B cell (primary cell): ENCODE data around the gene DLD. TPM values are rescaled to one million over a fixed set of nuclear protein-coding genes. Genes with fewer than 3 reads are reported as not detected.

ENCODE experiments used
- ATAC-seq: fragments of 200-7000 bp; cut with Tn5 transposase; one replicate; pipeline ENCODE4 v1.10.0; 2021; ENCODE audit warnings: low read depth, mild to moderate bottlenecking, moderate number of reproducible peaks, moderate library complexity
- CTCF ChIA-PET: fragments of 350-600 bp; sonication (Branson Sonifier 250); formaldehyde crosslinking; loops from one replicate; lab custom pipeline; 2021; ENCODE audit warnings: antibody characterized with exemption, inconsistent platforms; lab: Charles Lee
- POLR2A ChIA-PET: fragments of 350-600 bp; sonication (Branson Sonifier 250); formaldehyde crosslinking; loops from one replicate; lab custom pipeline; 2021; ENCODE audit warnings: antibody characterized with exemption; lab: Charles Lee
- DNase-seq: peaks from one replicate; pipeline ENCODE4 v3.0.0; 2013
- H2AFZ ChIP-seq: 2 replicates; pipeline ENCODE4 v1.6.1; 2012; ENCODE audit warnings: mild to moderate bottlenecking, low read depth, low read length; ENCODE audit not compliant: insufficient read depth, poor library complexity, severe bottlenecking
- H3K27ac ChIP-seq, 2 donors: 1 replicate in 1 of 2; 2 replicates in 1 of 2; pipeline ENCODE4 v1.5.1; 2012 to 2013; ENCODE audit warnings: low read length in 2 of 2, mild to moderate bottlenecking in 2 of 2, moderate library complexity in 1 of 2
- H3K27me3 ChIP-seq, 4 experiments: fragments of 200-600 bp in 1 of 4; sonication (generic) in 1 of 4; replicated peaks in 1 of 4; 1 replicate in 2 of 4; 2 replicates in 2 of 4; pipeline versions ENCODE4 v1.6.1 to v1.7.0; 2013 to 2016; ENCODE audit warnings: low read length in 3 of 4, mild to moderate bottlenecking in 2 of 4, mixed read lengths in 1 of 4, moderate library complexity in 1 of 4; ENCODE audit not compliant: insufficient read depth in 4 of 4, control insufficient read depth in 3 of 4; ENCODE audit errors: control extremely low read depth in 1 of 4
- H3K36me3 ChIP-seq, 2 experiments: replicated peaks in 1 of 2; 1 replicate in 1 of 2; 2 replicates in 1 of 2; pipeline versions ENCODE4 v1.6.1 to v1.7.1; 2013; ENCODE audit warnings: low read length in 1 of 2; ENCODE audit not compliant: insufficient read depth in 2 of 2, control insufficient read depth in 1 of 2; ENCODE audit errors: control extremely low read depth in 1 of 2, extremely low read depth in 1 of 2
- H3K4me1 ChIP-seq, 2 donors: fragments of 200-600 bp in 1 of 2; sonication (generic) in 1 of 2; 1 replicate in 1 of 2; 2 replicates in 1 of 2; pipeline versions ENCODE4 v1.5.1 to v1.6.1; 2013 to 2017; ENCODE audit warnings: low read length in 2 of 2; ENCODE audit not compliant: control insufficient read depth in 2 of 2, insufficient read depth in 2 of 2
- H3K4me2 ChIP-seq: replicated peaks from 2 replicates; pipeline ENCODE3; 2012; ENCODE audit warnings: mild to moderate bottlenecking, low read depth, low read length; ENCODE audit not compliant: poor library complexity, severe bottlenecking
- H3K4me3 ChIP-seq, 5 experiments: fragments of 200-600 bp in 1 of 5; sonication (generic) in 1 of 5; 1 replicate in 3 of 5; 2 replicates in 2 of 5; pipeline versions ENCODE4 v1.5.1 to v1.7.0; 2011 to 2016; ENCODE audit warnings: low read length in 4 of 5, mild to moderate bottlenecking in 4 of 5, low read depth in 2 of 5, control low read depth in 1 of 5, moderate library complexity in 1 of 5; ENCODE audit not compliant: insufficient read depth in 1 of 5; ENCODE audit errors: control extremely low read depth in 1 of 5, extremely low read depth in 1 of 5
- H3K79me2 ChIP-seq: fragments of 200-600 bp; sonication (generic); one replicate; pipeline ENCODE4 v1.6.0; 2016; ENCODE audit warnings: low read length; ENCODE audit not compliant: control insufficient read depth, insufficient read depth
- H3K9ac ChIP-seq: fragments of 200-600 bp; sonication (generic); 2 replicates; pipeline ENCODE4 v1.6.1; 2017; ENCODE audit warnings: mild to moderate bottlenecking, low read length, moderate library complexity
- H3K9me3 ChIP-seq, 3 donors: one replicate each; pipeline versions ENCODE4 v1.6.1 to v1.7.1; 2013; ENCODE audit warnings: low read length in 2 of 3; ENCODE audit not compliant: control insufficient read depth in 2 of 3, insufficient read depth in 1 of 3; ENCODE audit errors: control extremely low read depth in 1 of 3
- H4K20me1 ChIP-seq: 2 replicates; pipeline ENCODE4 v1.6.0; 2012; ENCODE audit warnings: mild to moderate bottlenecking, low read length; ENCODE audit not compliant: insufficient read depth, control insufficient read depth, poor library complexity, severe bottlenecking
- H3K27ac Mint-ChIP-seq: one replicate; pipeline ENCODE4 v1.8.0; 2021; ENCODE audit warnings: mixed read lengths
- H3K27me3 Mint-ChIP-seq: one replicate; pipeline ENCODE4 v1.8.0; 2021; ENCODE audit warnings: mixed read lengths
- H3K4me1 Mint-ChIP-seq: one replicate; pipeline ENCODE4 v1.8.0; 2021; ENCODE audit warnings: mixed read lengths
- H3K4me3 Mint-ChIP-seq: one replicate; pipeline ENCODE4 v1.8.0; 2021; ENCODE audit warnings: mixed read lengths
- H3K9me3 Mint-ChIP-seq: one replicate; pipeline ENCODE4 v1.8.0; 2022; ENCODE audit warnings: mixed read lengths; ENCODE audit not compliant: insufficient read depth
- CTCF ChIP-seq: fragments of 200-600 bp; IDR thresholded peaks from one replicate; pipeline ENCODE4 v1.8.0; 2022; ENCODE audit warnings: antibody characterized with exemption, mild to moderate bottlenecking
- EZH2 ChIP-seq: IDR thresholded peaks from 2 replicates; pipeline ENCODE4 v1.6.1; 2012; ENCODE audit warnings: borderline replicate concordance, low read depth, mild to moderate bottlenecking, moderate library complexity, low read length; ENCODE audit not compliant: insufficient read depth, poor library complexity, severe bottlenecking
- WGBS: methylation state at CpG from one replicate; pipeline ENCODE4 v1.1.5; 2013; ENCODE audit warnings: missing lambda C conversion rate; ENCODE audit not compliant: insufficient coverage; 5-methylcytosine and 5-hydroxymethylcytosine counted together
- intact Hi-C: fragments of 100-400 bp; cut with micrococcal nuclease; formaldehyde crosslinking; loops from one replicate; pipeline ENCODE4 v1.10.0; 2022
- polyA plus RNA-seq: library from polyadenylated mRNA; depleted of rRNA; stranded (reverse); fragments of >200 nt; gene quantifications from 2 replicates; pipeline ENCODE4 v1.2.3, GENCODE V29; 2012
- total RNA-seq, 2 donors: library from RNA; stranded (reverse); fragments of 120-200 nt in 1 of 2; gene quantifications; 1 replicate in 1 of 2; 2 replicates in 1 of 2; pipeline versions ENCODE4 v1.2.3 to v1.2.4, GENCODE V29; 2013 to 2022

DLD gene
- total and polyA plus RNA-seq, 2 donors (not counting 1 experiment from before 2014, with no cell fraction given) = 26.7 to 47.9 TPM

DNA sequence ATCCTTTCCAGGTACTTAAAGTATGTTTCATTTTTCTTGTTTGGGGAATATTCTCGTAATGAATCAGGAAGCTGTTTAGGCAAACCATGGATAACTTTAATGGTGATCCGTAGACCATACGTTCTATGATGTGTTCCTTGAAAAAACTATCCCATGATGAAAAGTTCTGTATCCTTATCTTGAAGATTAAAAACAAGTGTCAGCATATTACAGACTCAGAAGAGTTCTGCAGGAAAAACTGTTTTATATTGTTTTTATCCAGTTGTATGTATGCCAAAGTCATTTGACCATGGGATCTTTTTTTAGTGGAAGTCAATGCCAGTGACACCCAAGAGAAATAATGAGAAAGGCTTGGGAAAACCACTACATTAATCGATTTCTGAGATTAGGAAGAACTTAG is 52.0 kb downstream of the DLD start:
- no peaks in the 10 kb centered on the region for H3K36me3 ChIP-seq
- H3K4me1 Mint-ChIP-seq = no peaks in the 10 kb centered on the region
- WGBS = no CpG with 5 or more reads among the region's 4 CpGs
- no peak overlapping the region for H3K27ac Mint-ChIP-seq
- H3K27ac ChIP-seq = no peak overlapping the region
- DNase-seq = no peak
- no peak overlapping the region for H3K4me2 ChIP-seq
- ChIA-PET POLR2A (no interaction called here), CTCF (no interaction called here)
- no peak overlapping the region for H3K4me3 ChIP-seq
- intact Hi-C loops = no loop called here
- no peaks in the 10 kb centered on the region for H3K79me2 ChIP-seq
- H3K27me3 ChIP-seq = no peaks in the 10 kb centered on the region
- H3K9me3 Mint-ChIP-seq = no peaks in the 10 kb centered on the region
- no peaks in the 10 kb centered on the region for H4K20me1 ChIP-seq
- no peak overlapping the region for H3K9ac ChIP-seq
- no peaks in the 10 kb centered on the region for H3K9me3 ChIP-seq
- no peaks in the 10 kb centered on the region for H3K4me1 ChIP-seq
- H2AFZ ChIP-seq = no peak overlapping the region
- ATAC-seq = no peak
- H3K4me3 Mint-ChIP-seq = no peak overlapping the region
- no peaks in the 10 kb centered on the region for H3K27me3 Mint-ChIP-seq
- no peak for TF ChIP-seq EZH2
- no peak for TF ChIP-seq CTCF

DNA sequence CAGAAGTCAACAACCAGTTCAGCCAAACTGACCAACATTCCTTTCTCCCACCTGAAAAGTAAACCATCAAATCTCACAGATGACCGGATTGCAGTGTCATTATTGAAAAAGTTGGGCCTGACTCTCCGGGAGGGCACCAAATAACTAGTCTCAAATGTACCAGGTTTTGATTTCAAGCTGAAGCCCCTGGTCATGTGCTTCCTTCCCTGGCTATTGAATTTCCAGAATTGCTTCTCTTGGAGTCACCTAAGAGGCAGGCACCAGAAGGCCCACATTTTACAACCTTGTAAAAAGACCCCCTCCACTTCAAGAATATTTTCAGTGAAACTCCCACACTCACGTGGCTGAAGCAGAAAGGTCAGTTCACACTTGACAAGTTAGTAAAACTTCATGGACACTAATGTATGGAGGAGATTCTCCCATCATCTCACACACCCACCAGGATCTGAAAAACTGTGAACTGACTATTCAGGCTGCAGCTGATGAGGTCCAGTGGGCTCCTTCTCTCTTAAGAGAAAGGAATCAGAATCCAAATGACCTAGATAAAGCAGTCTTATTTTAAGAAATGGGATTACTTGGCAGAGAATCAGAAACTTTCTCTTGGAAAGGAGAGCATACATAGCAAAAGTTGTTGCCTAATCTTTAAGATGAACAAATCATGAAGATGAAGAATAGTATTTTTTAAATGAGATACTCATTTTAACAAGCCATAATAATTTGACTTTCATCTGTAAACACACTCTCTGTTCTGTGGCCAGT is 53.6 kb downstream of the DLD start:
- H3K4me1 Mint-ChIP-seq = no peaks in the 10 kb centered on the region

More for the DNA sequence above, 53.6 kb downstream of the DLD start:
- no peaks in the 10 kb centered on the region for H4K20me1 ChIP-seq
- TF ChIP-seq CTCF (no peak), EZH2 (no peak)
- CTCF ChIA-PET = no interaction called here
- no peaks in the 10 kb centered on the region for H3K79me2 ChIP-seq
- Mint-ChIP-seq H3K4me3 (no peak overlapping the region), H3K27me3 (peaks cover 4% of the 10 kb centered on the region), H3K27ac (no peak overlapping the region), H3K9me3 (no peaks in the 10 kb centered on the region)
- no peak overlapping the region for H3K4me3 ChIP-seq
- H3K9me3 ChIP-seq = no peaks in the 10 kb centered on the region
- DNase-seq = no peak
- H3K36me3 ChIP-seq = no peaks in the 10 kb centered on the region
- no peak overlapping the region for H3K9ac ChIP-seq
- WGBS = 90% methylated on average over 2 of the region's 3 CpGs
- H3K27ac ChIP-seq = no peak overlapping the region
- intact Hi-C loops = no loop called here
- H3K4me1 ChIP-seq = no peaks in the 10 kb centered on the region
- POLR2A ChIA-PET = no interaction called here
- no peak for ATAC-seq
- H2AFZ ChIP-seq = no peak overlapping the region
- no peak overlapping the region for H3K4me2 ChIP-seq
- no peaks in the 10 kb centered on the region for H3K27me3 ChIP-seq
